Measurements from ENCODE around the gene ZNF609. TPM values are rescaled to one million over a fixed set of nuclear protein-coding genes. Genes with fewer than 3 reads are reported as not detected.

Gene ZNF609
- total RNA-seq, 1 experiment from 2014 or later = 31.0 TPM

DNA sequence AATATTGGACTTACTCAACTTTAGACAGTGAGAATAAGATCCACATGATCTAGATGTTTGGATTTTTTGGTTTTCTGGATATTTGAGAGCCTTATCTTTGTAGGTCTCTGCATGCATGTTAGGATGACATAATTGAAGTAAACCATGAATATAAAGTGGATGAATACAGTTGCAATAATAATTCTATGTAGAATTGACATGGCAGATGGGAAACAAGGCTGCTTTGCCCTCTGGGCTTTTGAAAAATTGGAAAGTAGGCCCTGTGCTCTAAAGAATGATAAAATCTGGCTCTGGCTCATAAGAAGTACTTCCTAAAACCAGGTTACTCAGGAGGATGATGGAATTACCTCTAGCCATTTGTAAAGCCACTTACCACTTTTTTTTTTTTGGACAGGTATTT lies 86.9 kb downstream of the ZNF609 start:
- Histone ChIP-seq H2AFZ (ENCODE audit: low read depth, low read length, poor library complexity, severe bottlenecking) (no peak overlapping the region), H3K4me3 (replicated peaks in 1 of 2; ENCODE audit: low read depth in 1 of 2, low read length in 2 of 2) (no peak overlapping the region), H3K9me3 (ENCODE audit: control insufficient read depth in 1 of 2, insufficient read depth in 1 of 2, low read depth in 1 of 2, low read length in 2 of 2) (no peaks in the 10 kb centered on the region), H4K20me1 (ENCODE audit: insufficient read depth) (peaks cover 11% of the 10 kb centered on the region; the same call in 1 of the 2 replicates), H3K36me3 (ENCODE audit: control insufficient read depth in 1 of 2, insufficient read depth in 2 of 2, low read length in 2 of 2) (no peaks in the 10 kb centered on the region; a peak in 1 of 4 replicates), H3K79me2 (ENCODE audit: insufficient read depth, low read length) (peaks cover 84% of the 10 kb centered on the region), H3K27ac (ENCODE audit: low read depth, low read length) (no peak overlapping the region), H3K9me2 (ENCODE audit: insufficient read depth) (no peaks in the 10 kb centered on the region), H3K9ac (ENCODE audit: low read length) (no peak overlapping the region), H3K4me2 (ENCODE audit: low read length) (no peak overlapping the region), H3K4me1 (ENCODE audit: control insufficient read depth in 1 of 2, insufficient read depth in 2 of 2, low read length in 2 of 2) (peaks cover 9 to 22% of the 10 kb centered on the region in 2 experiments), H3K27me3 (ENCODE audit: insufficient read depth, low read length) (no peaks in the 10 kb centered on the region)
- no peak for DNase-seq (ENCODE audit: low read depth, low spot score)
- ChIA-PET POLR2A (no interaction called here), RAD21 (ENCODE audit: low non-redundant PET in 1 of 2, low total read pairs in 2 of 2, uncharacterized antibody in 2 of 2, unreplicated experiment in 2 of 2) (no interaction called here), CTCF (no interaction called here)
- TF ChIP-seq ZFX (IDR thresholded peaks at IDR 0.05) = no peak
- TF ChIP-seq JUND (IDR thresholded peaks at IDR 0.05) = no peak
- TF ChIP-seq TCF7L2 (IDR thresholded peaks at IDR 0.05; ENCODE audit: borderline replicate concordance, extremely low read depth, insufficient read depth, insufficient read length) = no peak
- no peak for TF ChIP-seq EZH2phosphoT487 (IDR thresholded peaks at IDR 0.05; ENCODE audit: borderline replicate concordance)
- TF ChIP-seq, protein P1, sequence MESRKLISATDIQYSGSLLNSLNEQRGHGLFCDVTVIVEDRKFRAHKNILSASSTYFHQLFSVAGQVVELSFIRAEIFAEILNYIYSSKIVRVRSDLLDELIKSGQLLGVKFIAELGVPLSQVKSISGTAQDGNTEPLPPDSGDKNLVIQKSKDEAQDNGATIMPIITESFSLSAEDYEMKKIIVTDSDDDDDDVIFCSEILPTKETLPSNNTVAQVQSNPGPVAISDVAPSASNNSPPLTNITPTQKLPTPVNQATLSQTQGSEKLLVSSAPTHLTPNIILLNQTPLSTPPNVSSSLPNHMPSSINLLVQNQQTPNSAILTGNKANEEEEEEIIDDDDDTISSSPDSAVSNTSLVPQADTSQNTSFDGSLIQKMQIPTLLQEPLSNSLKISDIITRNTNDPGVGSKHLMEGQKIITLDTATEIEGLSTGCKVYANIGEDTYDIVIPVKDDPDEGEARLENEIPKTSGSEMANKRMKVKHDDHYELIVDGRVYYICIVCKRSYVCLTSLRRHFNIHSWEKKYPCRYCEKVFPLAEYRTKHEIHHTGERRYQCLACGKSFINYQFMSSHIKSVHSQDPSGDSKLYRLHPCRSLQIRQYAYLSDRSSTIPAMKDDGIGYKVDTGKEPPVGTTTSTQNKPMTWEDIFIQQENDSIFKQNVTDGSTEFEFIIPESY (IDR thresholded peaks at IDR 0.05; ENCODE audit: extremely low read depth, insufficient replicate concordance, low read length) = no peak
- no peak for TF ChIP-seq SIN3A (IDR thresholded peaks at IDR 0.05; ENCODE audit: low read depth)
- no peak for TF ChIP-seq POLR2AphosphoS5 (IDR thresholded peaks at IDR 0.05; ENCODE audit: low read depth, low read length)
- no peak for TF ChIP-seq FOSL1 (IDR thresholded peaks at IDR 0.05; ENCODE audit: low read depth)
- TF ChIP-seq ZNF274 (IDR thresholded peaks at IDR 0.05; ENCODE audit: low read depth, low read length) = no peak
- TF ChIP-seq CBX3 (IDR thresholded peaks at IDR 0.05; ENCODE audit: low read depth) = no peak
- TF ChIP-seq, protein P2, sequence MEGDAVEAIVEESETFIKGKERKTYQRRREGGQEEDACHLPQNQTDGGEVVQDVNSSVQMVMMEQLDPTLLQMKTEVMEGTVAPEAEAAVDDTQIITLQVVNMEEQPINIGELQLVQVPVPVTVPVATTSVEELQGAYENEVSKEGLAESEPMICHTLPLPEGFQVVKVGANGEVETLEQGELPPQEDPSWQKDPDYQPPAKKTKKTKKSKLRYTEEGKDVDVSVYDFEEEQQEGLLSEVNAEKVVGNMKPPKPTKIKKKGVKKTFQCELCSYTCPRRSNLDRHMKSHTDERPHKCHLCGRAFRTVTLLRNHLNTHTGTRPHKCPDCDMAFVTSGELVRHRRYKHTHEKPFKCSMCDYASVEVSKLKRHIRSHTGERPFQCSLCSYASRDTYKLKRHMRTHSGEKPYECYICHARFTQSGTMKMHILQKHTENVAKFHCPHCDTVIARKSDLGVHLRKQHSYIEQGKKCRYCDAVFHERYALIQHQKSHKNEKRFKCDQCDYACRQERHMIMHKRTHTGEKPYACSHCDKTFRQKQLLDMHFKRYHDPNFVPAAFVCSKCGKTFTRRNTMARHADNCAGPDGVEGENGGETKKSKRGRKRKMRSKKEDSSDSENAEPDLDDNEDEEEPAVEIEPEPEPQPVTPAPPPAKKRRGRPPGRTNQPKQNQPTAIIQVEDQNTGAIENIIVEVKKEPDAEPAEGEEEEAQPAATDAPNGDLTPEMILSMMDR (IDR thresholded peaks at IDR 0.05 in 2 of 3, conservative IDR thresholded peaks at IDR 0.05 in 1 of 3; ENCODE audit: borderline replicate concordance in 1 of 3, insufficient read depth in 1 of 3, low read depth in 2 of 3, low read length in 2 of 3) = no peak
- TF ChIP-seq, protein P3, sequence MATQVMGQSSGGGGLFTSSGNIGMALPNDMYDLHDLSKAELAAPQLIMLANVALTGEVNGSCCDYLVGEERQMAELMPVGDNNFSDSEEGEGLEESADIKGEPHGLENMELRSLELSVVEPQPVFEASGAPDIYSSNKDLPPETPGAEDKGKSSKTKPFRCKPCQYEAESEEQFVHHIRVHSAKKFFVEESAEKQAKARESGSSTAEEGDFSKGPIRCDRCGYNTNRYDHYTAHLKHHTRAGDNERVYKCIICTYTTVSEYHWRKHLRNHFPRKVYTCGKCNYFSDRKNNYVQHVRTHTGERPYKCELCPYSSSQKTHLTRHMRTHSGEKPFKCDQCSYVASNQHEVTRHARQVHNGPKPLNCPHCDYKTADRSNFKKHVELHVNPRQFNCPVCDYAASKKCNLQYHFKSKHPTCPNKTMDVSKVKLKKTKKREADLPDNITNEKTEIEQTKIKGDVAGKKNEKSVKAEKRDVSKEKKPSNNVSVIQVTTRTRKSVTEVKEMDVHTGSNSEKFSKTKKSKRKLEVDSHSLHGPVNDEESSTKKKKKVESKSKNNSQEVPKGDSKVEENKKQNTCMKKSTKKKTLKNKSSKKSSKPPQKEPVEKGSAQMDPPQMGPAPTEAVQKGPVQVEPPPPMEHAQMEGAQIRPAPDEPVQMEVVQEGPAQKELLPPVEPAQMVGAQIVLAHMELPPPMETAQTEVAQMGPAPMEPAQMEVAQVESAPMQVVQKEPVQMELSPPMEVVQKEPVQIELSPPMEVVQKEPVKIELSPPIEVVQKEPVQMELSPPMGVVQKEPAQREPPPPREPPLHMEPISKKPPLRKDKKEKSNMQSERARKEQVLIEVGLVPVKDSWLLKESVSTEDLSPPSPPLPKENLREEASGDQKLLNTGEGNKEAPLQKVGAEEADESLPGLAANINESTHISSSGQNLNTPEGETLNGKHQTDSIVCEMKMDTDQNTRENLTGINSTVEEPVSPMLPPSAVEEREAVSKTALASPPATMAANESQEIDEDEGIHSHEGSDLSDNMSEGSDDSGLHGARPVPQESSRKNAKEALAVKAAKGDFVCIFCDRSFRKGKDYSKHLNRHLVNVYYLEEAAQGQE (IDR thresholded peaks at IDR 0.05; ENCODE audit: low read depth) = no peak
- no peak for TF ChIP-seq SP1 (IDR thresholded peaks at IDR 0.05; ENCODE audit: low read depth)
- no peak for TF ChIP-seq POLR2A (IDR thresholded peaks at IDR 0.05; ENCODE audit: borderline replicate concordance, extremely low read depth, insufficient read depth, insufficient read length)
- TF ChIP-seq RAD21 (IDR thresholded peaks at IDR 0.05; ENCODE audit: low read depth) = no peak
- no peak for TF ChIP-seq YY1 (IDR thresholded peaks at IDR 0.05; ENCODE audit: extremely low read depth, insufficient replicate concordance, low read depth, low read length)
- TF ChIP-seq EGR1 (IDR thresholded peaks at IDR 0.05; ENCODE audit: low read depth) = no peak
- TF ChIP-seq SRF (IDR thresholded peaks at IDR 0.05; ENCODE audit: low read depth) = no peak
- TF ChIP-seq, protein P4, sequence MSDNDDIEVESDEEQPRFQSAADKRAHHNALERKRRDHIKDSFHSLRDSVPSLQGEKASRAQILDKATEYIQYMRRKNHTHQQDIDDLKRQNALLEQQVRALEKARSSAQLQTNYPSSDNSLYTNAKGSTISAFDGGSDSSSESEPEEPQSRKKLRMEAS (IDR thresholded peaks at IDR 0.05) = no peak
- intact Hi-C loops (cut with micrococcal nuclease) = no loop called here
- BruUV-seq (replicated peaks) = no TSS peak
- no peak for ATAC-seq
